ENCODE results near the gene UGT1A7. TPM values are rescaled to one million over a fixed set of nuclear protein-coding genes. Genes with fewer than 3 reads are reported as not detected.

Gene UGT1A7
- polyA plus RNA-seq, 1 experiment = 0.04 TPM

DNA sequence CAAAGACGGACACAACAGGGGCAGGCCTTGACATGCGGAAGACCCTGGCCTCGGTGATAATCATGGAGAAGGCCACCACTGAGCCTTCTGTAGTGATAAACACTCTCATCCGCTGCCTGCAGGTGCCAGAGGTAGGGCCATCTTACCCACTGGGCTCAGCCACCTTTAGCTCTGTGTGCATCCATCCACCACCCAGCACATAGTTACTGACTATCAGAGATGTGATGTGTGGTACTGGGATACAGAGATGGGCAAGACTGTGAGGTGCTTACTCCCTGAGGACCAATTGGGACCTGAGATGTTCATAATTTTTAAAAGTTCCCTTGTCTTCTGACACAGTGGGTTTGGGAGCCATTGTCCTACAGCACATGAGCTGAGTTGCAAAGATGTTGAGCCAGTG is 98.0 kb downstream of the UGT1A7 start:
- CTCF ChIA-PET = interaction anchor here (1.0 kb wide), 1 partner anchor 1879 kb away, joined by 3 read pairs; no protein-coding TSS in a partner anchor
- peaks cover 2% of the 10 kb centered on the region for H3K27me3 ChIP-seq (ENCODE audit: control insufficient read depth, insufficient read depth, low read length)
- no peak overlapping the region for H3K27ac ChIP-seq (ENCODE audit: low read depth, low read length)
- H3K9me3 ChIP-seq (ENCODE audit: control insufficient read depth, insufficient read depth, low read length) = peaks cover 8% of the 10 kb centered on the region
- no peak overlapping the region for H3K4me3 ChIP-seq (ENCODE audit: low read depth, low read length)
- DNase-seq (ENCODE audit: low read depth, low spot score) = no peak
- TF ChIP-seq, protein P1, sequence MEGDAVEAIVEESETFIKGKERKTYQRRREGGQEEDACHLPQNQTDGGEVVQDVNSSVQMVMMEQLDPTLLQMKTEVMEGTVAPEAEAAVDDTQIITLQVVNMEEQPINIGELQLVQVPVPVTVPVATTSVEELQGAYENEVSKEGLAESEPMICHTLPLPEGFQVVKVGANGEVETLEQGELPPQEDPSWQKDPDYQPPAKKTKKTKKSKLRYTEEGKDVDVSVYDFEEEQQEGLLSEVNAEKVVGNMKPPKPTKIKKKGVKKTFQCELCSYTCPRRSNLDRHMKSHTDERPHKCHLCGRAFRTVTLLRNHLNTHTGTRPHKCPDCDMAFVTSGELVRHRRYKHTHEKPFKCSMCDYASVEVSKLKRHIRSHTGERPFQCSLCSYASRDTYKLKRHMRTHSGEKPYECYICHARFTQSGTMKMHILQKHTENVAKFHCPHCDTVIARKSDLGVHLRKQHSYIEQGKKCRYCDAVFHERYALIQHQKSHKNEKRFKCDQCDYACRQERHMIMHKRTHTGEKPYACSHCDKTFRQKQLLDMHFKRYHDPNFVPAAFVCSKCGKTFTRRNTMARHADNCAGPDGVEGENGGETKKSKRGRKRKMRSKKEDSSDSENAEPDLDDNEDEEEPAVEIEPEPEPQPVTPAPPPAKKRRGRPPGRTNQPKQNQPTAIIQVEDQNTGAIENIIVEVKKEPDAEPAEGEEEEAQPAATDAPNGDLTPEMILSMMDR (IDR thresholded peaks at IDR 0.05; ENCODE audit: low read depth, low read length) = no peak
- POLR2A ChIA-PET = no interaction called here

DNA sequence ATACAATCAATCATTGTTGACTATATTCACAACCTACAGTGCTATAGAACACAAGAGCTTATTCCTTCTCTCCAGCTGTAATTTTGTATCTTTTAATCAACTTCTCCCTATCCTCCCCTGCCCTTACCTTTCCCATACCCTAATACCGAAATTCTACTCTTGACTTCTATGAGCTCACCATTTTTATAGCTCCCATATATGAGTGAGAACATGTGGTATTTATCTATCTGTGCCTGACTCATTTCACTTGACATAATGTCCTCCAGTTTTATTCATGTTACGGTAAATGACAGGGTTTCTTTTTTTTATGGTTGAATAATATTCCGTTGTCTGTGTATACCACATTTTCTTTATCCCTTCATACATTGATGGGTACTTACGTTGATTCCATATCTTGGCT is 99.1 kb downstream of the UGT1A7 start:
- TF ChIP-seq, protein P1 (IDR thresholded peaks at IDR 0.05; ENCODE audit: low read depth, low read length) = no peak
- no peaks in the 10 kb centered on the region; the same call in 1 of the 2 replicates for H3K9me3 ChIP-seq (ENCODE audit: control insufficient read depth, insufficient read depth, low read length)
- POLR2A ChIA-PET = no interaction called here
- CTCF ChIA-PET = interaction anchor here (0.5 to 1.0 kb wide), 2 partner anchors 48 to 1880 kb away, joined by 3 read pairs; no protein-coding TSS in a partner anchor
- H3K27ac ChIP-seq (ENCODE audit: low read depth, low read length) = no peak overlapping the region
- H3K27me3 ChIP-seq (ENCODE audit: control insufficient read depth, insufficient read depth, low read length) = peaks cover 2% of the 10 kb centered on the region
- no peak overlapping the region for H3K4me3 ChIP-seq (ENCODE audit: low read depth, low read length)
- DNase-seq (ENCODE audit: low read depth, low spot score) = no peak

DNA sequence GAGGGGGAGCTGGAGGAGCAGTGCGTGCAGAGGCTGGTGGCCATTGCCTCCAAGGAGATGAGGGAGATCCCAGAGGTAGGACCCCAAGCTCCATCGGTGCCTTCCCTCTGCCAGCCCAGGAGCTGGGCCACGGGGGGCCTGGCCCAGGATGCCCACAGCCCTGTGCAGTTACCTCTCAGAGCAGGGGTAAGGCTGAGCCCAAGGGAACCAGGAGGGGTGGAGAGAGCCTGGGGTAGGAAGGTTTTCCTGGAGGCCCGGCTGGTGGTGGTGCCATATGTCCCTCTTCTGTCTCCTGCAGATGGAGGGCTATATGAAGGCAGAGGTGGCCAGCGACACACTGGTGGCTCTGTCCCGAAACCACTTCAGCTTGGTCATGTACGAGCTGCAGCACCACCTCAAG is 107.9 kb downstream of the UGT1A7 start:
- ChIA-PET CTCF (no interaction called here), POLR2A (no interaction called here)
- DNase-seq (ENCODE audit: low read depth, low spot score) = no peak
- H3K27me3 ChIP-seq (ENCODE audit: control insufficient read depth, insufficient read depth, low read length) = peaks cover 6% of the 10 kb centered on the region
- H3K4me3 ChIP-seq (ENCODE audit: low read depth, low read length) = no peak overlapping the region
- peaks cover 5% of the 10 kb centered on the region; the same call in 1 of the 2 replicates for H3K9me3 ChIP-seq (ENCODE audit: control insufficient read depth, insufficient read depth, low read length)
- TF ChIP-seq, protein P1 (IDR thresholded peaks at IDR 0.05; ENCODE audit: low read depth, low read length) = no peak
- no peak overlapping the region for H3K27ac ChIP-seq (ENCODE audit: low read depth, low read length)

DNA sequence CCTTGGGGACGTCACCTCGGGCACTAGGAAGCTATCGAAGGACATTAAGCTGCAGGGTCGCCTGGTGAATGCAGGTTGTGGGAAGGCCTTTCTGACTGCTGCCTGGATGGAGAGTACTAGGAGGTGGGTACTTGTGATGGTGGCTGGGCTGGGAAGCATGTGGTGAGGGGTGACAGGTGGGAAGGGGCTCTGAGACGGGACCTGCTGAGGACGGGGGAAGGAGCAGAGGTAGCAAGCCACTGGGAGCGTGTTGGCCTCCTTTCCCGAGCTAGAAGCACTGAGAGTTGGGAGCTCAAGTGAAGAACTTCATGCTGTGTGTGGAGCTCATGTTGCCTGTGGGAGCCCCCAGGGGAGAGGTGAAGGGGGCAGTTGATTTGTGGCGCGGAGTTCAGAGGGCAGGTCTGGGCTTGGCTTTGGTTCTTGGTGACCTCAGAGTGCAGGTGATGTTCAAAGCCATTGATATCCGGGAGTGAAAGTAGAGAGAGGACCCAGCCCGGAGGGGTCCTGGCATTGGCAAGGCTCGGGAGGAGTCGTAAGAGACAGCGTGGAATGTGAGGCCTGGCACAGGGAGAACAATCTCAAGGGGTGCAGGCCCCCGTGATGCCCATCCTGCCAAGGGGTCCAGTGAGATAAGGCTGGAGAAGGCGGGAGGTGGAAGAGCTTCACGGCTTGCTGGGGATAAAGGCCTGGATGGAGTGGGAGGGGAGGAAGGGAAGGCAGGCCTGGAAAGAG is 109.6 kb downstream of the UGT1A7 start:
- CTCF ChIA-PET = no interaction called here

DNA sequence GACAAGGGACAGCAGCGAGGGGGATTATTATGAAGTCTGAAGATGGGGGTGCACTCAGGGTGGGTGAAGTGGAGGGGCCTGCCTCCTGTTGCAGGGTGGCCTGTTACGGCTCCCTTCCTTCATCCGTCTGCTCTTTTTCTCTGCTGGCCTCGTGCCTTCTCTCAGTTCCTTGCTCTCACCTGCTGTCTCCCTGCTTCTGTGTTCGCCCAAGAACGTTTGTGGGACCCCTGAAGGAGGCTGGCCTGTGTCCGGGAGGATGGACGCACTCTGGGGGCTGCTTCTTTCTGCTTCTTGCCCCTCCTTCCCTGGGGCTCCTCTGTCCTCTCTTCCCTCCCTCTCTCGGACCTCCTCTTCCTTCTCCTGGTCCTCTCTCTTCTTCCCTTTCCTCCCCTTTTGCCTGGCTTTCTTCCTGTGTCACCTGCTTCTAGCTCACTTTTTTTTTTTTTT is 110.2 kb downstream of the UGT1A7 start:
- Histone ChIP-seq H3K9me3 (ENCODE audit: control insufficient read depth, insufficient read depth, low read length) (peaks cover 5% of the 10 kb centered on the region; the same call in 1 of the 2 replicates), H3K27ac (ENCODE audit: low read depth, low read length) (no peak overlapping the region), H3K4me3 (ENCODE audit: low read depth, low read length) (no peak overlapping the region), H3K27me3 (ENCODE audit: control insufficient read depth, insufficient read depth, low read length) (peaks cover 6% of the 10 kb centered on the region)
- TF ChIP-seq, protein P1 (IDR thresholded peaks at IDR 0.05; ENCODE audit: low read depth, low read length) = no peak
- ChIA-PET CTCF (no interaction called here), POLR2A (no interaction called here)
- DNase-seq (ENCODE audit: low read depth, low spot score) = no peak

More for the DNA sequence above, 109.6 kb downstream of the UGT1A7 start:
- Histone ChIP-seq H3K9me3 (ENCODE audit: control insufficient read depth, insufficient read depth, low read length) (peaks cover 5% of the 10 kb centered on the region; the same call in 1 of the 2 replicates), H3K27me3 (ENCODE audit: control insufficient read depth, insufficient read depth, low read length) (peaks cover 6% of the 10 kb centered on the region), H3K27ac (ENCODE audit: low read depth, low read length) (no peak overlapping the region), H3K4me3 (ENCODE audit: low read depth, low read length) (no peak overlapping the region)
- TF ChIP-seq, protein P1 (IDR thresholded peaks at IDR 0.05; ENCODE audit: low read depth, low read length) = no peak
- no peak for DNase-seq (ENCODE audit: low read depth, low spot score)
- POLR2A ChIA-PET = no interaction called here

Data from AG04450 (cell line).